HG03159 (cell line): ENCODE measurements around the gene CCDC27.

Experiments used
- ATAC-seq: cut with Tn5 transposase; IDR thresholded peaks from one replicate; pipeline ENCODE4 v1.9.1; 2021; ENCODE audit warnings: mild to moderate bottlenecking, moderate library complexity; ENCODE audit not compliant: unreplicated experiment

The CCDC27 gene

GRCh38 chr1:3752400-3752945 is at the start of gene CCDC27:
Gene CCDC27 (plus strand): TSS chr1:3752450. CDS start chr1:3752482, 32 bp downstream.
- ATAC-seq: no peak

- no peak for ATAC-seq
Observed at GRCh38 chr1:3702528-3702927, 49.7 kb upstream of the CCDC27 start.

GRCh38 chr1:3702990-3703728 is 49.1 kb upstream of the CCDC27 start:
- no peak for ATAC-seq

GRCh38 chr1:3703786-3704371 is 48.4 kb upstream of the CCDC27 start:
- no peak for ATAC-seq

GRCh38 chr1:3705341-3705950 is 46.8 kb upstream of the CCDC27 start:
- ATAC-seq: no peak

- ATAC-seq: no peak
Observed at GRCh38 chr1:3706651-3707297, 45.5 kb upstream of the CCDC27 start.

GRCh38 chr1:3707298-3707938 is 44.8 kb upstream of the CCDC27 start:
- no peak for ATAC-seq

GRCh38 chr1:3707939-3708328 is 44.3 kb upstream of the CCDC27 start:
- ATAC-seq: no peak

- no peak for ATAC-seq
Observed at GRCh38 chr1:3708791-3709190, 43.5 kb upstream of the CCDC27 start.

GRCh38 chr1:3710251-3710650 is 42.0 kb upstream of the CCDC27 start:
- no peak for ATAC-seq

GRCh38 chr1:3711381-3711779 is 40.9 kb upstream of the CCDC27 start:
- ATAC-seq: no peak

GRCh38 chr1:3711780-3712451 is 40.3 kb upstream of the CCDC27 start:
- ATAC-seq: no peak

- no peak for ATAC-seq
Observed at GRCh38 chr1:3712573-3713535, 39.4 kb upstream of the CCDC27 start.

- ATAC-seq: no peak
Observed at GRCh38 chr1:3713840-3714239, 38.4 kb upstream of the CCDC27 start.

- no peak for ATAC-seq
Observed at GRCh38 chr1:3714284-3714741, 37.9 kb upstream of the CCDC27 start.

GRCh38 chr1:3714814-3715213 is 37.4 kb upstream of the CCDC27 start:
- no peak for ATAC-seq

GRCh38 chr1:3716351-3716750 is 35.9 kb upstream of the CCDC27 start:
- no peak for ATAC-seq

GRCh38 chr1:3717041-3717714 is 35.1 kb upstream of the CCDC27 start:
- ATAC-seq: no peak
